ENCODE measurements around the gene HINT2.

The HINT2 gene

DNA sequence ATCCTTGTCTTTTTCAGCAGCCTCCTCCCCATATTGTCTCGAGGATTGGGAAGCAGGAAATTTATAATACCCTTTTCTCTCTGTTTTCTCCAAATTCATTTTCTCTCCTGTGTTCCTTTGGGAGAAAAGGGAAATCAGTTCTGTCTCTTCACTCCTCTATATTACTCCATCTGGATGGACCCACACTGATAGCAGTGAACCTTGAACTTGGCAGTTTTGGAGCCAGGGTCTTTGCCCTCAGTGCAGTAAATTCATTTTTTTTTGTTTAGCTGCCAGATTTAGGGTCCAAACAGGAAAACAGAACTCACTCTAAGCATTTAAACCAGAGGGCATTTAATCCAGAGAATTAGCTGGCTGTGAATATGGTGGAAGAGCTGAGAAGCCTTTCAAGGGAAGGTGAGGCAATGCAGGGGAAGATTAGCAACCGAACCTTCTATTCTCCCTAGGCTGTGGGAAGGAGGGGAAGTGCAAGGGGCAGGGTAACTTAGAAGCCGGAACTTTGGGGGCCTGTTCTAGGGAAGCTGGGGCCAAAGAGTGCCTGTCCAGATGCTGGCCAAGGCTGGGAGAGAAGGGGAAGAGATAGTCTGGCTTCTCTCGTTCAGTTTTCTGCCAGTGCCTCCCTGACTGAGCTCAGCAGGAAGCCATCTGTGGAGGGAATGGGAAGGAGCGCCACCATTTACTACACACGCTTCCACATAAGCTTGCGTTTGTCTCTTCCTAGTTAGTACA lies 39.8 kb downstream of the HINT2 start:
- DNase-seq, result no peak

DNA sequence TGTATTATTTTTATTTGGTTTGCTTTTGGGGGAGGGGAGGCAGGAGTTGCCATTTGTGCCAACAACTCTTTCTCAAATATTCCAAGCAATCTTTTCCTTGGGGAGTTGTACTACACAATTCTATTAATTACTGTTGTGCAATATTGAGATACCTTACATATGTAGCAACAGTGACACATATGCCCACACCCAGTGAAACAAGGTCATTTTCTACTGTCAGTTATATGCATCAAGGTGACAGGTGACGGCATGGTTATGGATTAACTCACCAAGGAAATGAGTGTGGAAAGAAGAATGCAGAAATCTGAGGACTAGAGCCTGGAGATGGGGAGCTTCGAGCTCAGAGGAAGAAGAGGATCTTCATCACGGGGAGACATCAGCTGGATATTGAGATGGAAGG lies 42.9 kb downstream of the HINT2 start:
- DNase-seq, result no peak

DNA sequence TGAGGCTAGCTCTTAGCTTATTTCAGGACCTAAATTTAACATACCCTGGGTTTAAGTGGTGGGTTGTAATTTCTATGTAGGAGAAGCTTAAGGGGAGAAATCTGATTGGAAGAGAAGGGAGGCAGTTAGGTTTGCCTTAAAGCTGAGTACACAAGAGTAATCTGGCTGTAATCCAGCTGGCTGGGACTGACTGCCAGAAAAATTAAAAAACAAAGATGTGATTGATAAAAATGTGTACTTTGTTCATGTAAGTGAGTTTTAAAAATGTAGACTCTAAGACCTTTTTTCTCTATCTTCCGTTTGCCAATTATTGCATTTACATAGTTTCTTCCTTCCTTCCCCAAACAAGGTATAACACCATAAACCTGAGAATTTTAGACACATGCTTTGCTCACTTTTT lies 43.3 kb downstream of the HINT2 start:
- DNase-seq, result no peak

DNA sequence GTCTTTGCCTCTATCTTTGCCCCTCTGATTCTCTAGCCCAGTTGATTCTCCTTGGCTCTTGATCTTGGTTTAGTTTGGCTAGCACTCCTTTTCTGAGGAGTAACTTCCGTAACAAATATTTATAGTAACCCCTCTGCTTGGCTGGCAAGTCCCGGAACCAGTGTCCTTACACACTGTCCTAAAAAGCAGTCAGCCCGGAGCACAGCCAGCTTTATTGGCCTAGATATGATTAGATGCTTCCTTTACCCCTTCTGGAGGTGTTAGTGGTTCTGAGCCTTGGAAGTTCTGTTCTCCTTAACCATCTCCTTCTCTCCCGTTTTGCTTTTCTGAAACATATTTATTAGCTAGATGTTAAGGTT lies 43.8 kb downstream of the HINT2 start:
- DNase-seq, result no peak

DNA sequence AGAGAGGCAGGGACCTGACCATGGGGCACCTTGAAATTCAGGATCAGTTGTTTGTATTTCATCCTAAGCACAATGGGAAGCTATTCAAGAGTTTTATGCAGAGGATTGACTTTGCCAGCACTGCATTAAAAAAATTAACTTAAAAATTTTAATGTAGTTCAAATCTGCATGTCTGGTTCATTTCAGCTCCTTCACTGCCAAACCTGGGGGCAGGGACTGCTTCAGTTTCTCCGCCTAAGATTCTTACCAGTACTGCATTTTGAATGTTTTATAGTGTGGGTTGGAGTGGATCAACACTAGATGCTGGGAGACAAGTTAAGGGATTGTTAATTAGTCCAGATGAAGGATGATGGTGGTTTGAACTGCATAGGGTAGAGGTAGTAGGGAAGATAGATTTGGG lies 45.1 kb downstream of the HINT2 start:
- DNase-seq, result no peak

DNA sequence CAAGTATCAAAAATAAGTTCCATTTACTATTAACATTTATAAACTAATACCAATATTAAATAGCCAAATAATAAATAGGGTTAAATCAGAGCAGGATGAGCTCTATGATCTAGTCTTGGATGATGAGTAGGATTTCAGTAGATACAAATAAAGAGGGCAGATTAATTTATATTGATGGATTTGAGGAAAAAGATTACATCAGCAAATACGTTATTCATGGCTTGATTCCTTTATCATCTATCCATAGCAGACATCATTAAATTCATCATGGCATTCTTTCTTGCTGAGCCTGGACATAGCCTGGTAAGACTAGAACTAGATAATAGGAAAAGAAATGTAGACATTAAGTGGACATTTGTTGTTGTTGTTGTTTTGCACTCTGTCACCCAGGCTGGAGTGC lies 47.4 kb downstream of the HINT2 start:
- no peak for DNase-seq

DNA sequence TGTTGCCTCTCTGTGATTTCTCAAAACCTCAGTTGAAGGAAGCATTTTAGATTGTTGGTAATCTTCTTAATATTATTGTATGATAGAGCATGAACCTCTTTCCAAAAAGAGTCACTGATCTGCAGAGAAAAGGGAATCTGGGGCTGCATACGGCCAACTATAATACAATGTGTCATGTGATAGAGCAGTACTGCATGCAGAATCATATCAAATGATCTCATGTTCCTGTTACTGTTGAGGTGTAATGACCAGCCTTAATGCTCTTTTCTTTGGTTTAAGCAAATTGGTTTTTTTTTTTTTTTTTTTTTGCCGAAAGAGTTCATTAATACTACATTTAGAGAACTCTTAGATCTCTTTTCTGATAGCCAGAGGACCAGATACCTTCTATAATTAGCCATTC lies 47.8 kb downstream of the HINT2 start:
- no peak for DNase-seq

DNA sequence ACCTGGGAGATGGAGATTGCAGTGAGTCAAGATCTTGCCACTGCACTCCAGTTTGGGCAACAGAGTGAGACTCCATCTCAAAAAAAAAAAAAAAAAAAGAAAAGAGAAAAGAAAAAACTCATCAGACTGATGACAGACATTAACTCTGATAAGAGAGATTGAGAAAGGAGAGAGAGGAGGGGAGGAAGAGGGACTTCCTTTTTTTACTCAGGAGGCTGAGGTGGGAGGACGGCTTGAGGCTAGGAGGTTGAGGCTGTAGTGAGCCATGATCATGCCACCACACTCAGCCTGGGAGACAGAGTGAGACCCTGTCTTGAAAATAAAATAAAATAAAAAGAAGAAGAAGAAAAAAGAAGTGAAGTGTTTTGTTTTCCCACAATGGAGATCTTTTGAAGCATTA lies 51.0 kb downstream of the HINT2 start:
- no peak for DNase-seq

DNA sequence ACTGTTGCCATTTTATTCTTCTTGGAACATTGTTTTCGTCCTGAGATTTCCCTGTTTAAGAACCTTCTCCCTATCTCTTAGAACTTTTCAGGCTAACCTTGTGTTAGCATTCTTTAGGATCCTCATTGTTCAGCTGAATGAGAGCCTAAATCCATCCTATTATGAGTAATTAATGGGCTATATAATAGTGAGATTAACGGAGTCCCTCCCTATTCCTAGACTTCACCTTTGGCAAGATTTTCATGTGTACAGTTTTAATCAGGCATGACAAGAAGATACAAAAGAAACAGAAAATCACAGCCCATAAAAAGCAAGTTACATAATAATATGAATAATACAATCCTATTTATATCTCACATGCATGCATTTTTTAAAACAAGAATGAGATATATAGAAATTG lies 51.7 kb downstream of the HINT2 start:
- DNase-seq, result no peak
